GM21381 (cell line): ENCODE measurements around the gene CD3E.

Source experiments
- ATAC-seq: cut with Tn5 transposase; IDR thresholded peaks from one replicate; pipeline ENCODE4 v1.9.1; 2021; ENCODE audit warnings: mild to moderate bottlenecking, moderate library complexity; ENCODE audit not compliant: unreplicated experiment

CD3E gene

GRCh38 chr11:118321386-118322082 lies 17.0 kb downstream of the CD3E start:
- ATAC-seq: no peak

- no peak for ATAC-seq
Measured at GRCh38 chr11:118322721-118323120, 18.2 kb downstream of the CD3E start.

GRCh38 chr11:118325283-118325682 lies 20.8 kb downstream of the CD3E start:
- no peak for ATAC-seq

GRCh38 chr11:118328745-118329144 lies 24.2 kb downstream of the CD3E start:
- ATAC-seq: no peak

GRCh38 chr11:118334745-118335144 lies 30.2 kb downstream of the CD3E start:
- ATAC-seq: no peak

- no peak for ATAC-seq
Measured at GRCh38 chr11:118338637-118339061, 34.1 kb downstream of the CD3E start.

- no peak for ATAC-seq
Measured at GRCh38 chr11:118339281-118339961, 34.9 kb downstream of the CD3E start.

GRCh38 chr11:118340449-118340848 lies 35.9 kb downstream of the CD3E start:
- ATAC-seq: no peak

GRCh38 chr11:118341261-118341660 lies 36.7 kb downstream of the CD3E start:
- no peak for ATAC-seq

GRCh38 chr11:118341815-118342489 lies 37.4 kb downstream of the CD3E start:
- no peak for ATAC-seq

GRCh38 chr11:118342503-118343161 lies 38.1 kb downstream of the CD3E start, which contains the start of gene CD3D:
Gene CD3D (minus strand): TSS chr11:118342705. CDS start chr11:118342607, 98 bp downstream.
- ATAC-seq: no peak

GRCh38 chr11:118343248-118343647 lies 38.7 kb downstream of the CD3E start:
- no peak for ATAC-seq

GRCh38 chr11:118343981-118344515 lies 39.5 kb downstream of the CD3E start, which contains the start of gene CD3G:
Gene CD3G (plus strand): TSS chr11:118344344. CDS start chr11:118344424, 80 bp downstream.
- ATAC-seq: no peak

- ATAC-seq: no peak
Measured at GRCh38 chr11:118349475-118349874, 44.9 kb downstream of the CD3E start.

- ATAC-seq: no peak
Measured at GRCh38 chr11:118353084-118353710, 48.7 kb downstream of the CD3E start.

GRCh38 chr11:118358071-118358470 lies 53.5 kb downstream of the CD3E start:
- no peak for ATAC-seq

- ATAC-seq: peak; percentile 90
Measured at GRCh38 chr11:118359295-118359958, 54.9 kb downstream of the CD3E start, which contains the start of gene UBE4A. Gene UBE4A (plus strand): TSS chr11:118359600. CDS start chr11:118365081, 5,481 bp downstream.

GRCh38 chr11:118364956-118365615 lies 60.6 kb downstream of the CD3E start:
- ATAC-seq: no peak
